ENCODE results near the gene FASN.

The FASN gene

GRCh38 chr17:82078433-82078832 is 19.6 kb downstream of the FASN start:
- in situ Hi-C loops (cut with HindIII; ENCODE audit: low sequenced_read_pairs), result no loop called here

- in situ Hi-C loops (cut with HindIII; ENCODE audit: low sequenced_read_pairs), result no loop called here
Measured at GRCh38 chr17:82077617-82078358, 20.2 kb downstream of the FASN start.

- in situ Hi-C loops (cut with HindIII; ENCODE audit: low sequenced_read_pairs), result no loop called here
Measured at GRCh38 chr17:82076785-82077591, 21.0 kb downstream of the FASN start.

GRCh38 chr17:82076018-82076784 is 21.8 kb downstream of the FASN start:
- in situ Hi-C loops (cut with HindIII; ENCODE audit: low sequenced_read_pairs), result no loop called here

- in situ Hi-C loops (cut with HindIII; ENCODE audit: low sequenced_read_pairs), result no loop called here
Measured at GRCh38 chr17:82073446-82073845, 24.6 kb downstream of the FASN start.

GRCh38 chr17:82072827-82073226 is 25.2 kb downstream of the FASN start:
- in situ Hi-C loops (cut with HindIII; ENCODE audit: low sequenced_read_pairs), result no loop called here

- in situ Hi-C loops (cut with HindIII; ENCODE audit: low sequenced_read_pairs), result no loop called here
Measured at GRCh38 chr17:82070611-82071010, 27.4 kb downstream of the FASN start.

- in situ Hi-C loops (cut with HindIII; ENCODE audit: low sequenced_read_pairs), result no loop called here
Measured at GRCh38 chr17:82065638-82066303, 32.3 kb downstream of the FASN start, which contains the start of gene DUS1L. Gene DUS1L, minus strand, starts transcription at chr17:82065804. Its CDS starts 745 bp downstream, at chr17:82065059.

- in situ Hi-C loops (cut with HindIII; ENCODE audit: low sequenced_read_pairs), result no loop called here
Measured at GRCh38 chr17:82065193-82065637, 32.8 kb downstream of the FASN start.

GRCh38 chr17:82064433-82065192 is 33.4 kb downstream of the FASN start:
- in situ Hi-C loops (cut with HindIII; ENCODE audit: low sequenced_read_pairs), result no loop called here

- in situ Hi-C loops (cut with HindIII; ENCODE audit: low sequenced_read_pairs), result no loop called here
Measured at GRCh38 chr17:82063424-82064415, 34.3 kb downstream of the FASN start.

GRCh38 chr17:82062984-82063368 is 35.1 kb downstream of the FASN start:
- in situ Hi-C loops (cut with HindIII; ENCODE audit: low sequenced_read_pairs), result no loop called here

GRCh38 chr17:82062076-82062983 is 35.7 kb downstream of the FASN start:
- in situ Hi-C loops (cut with HindIII; ENCODE audit: low sequenced_read_pairs), result no loop called here

GRCh38 chr17:82061047-82061925 is 36.8 kb downstream of the FASN start:
- in situ Hi-C loops (cut with HindIII; ENCODE audit: low sequenced_read_pairs), result no loop called here

- in situ Hi-C loops (cut with HindIII; ENCODE audit: low sequenced_read_pairs), result no loop called here
Measured at GRCh38 chr17:82060614-82061013, 37.4 kb downstream of the FASN start.

GRCh38 chr17:82060001-82060380 is 38.0 kb downstream of the FASN start:
- in situ Hi-C loops (cut with HindIII; ENCODE audit: low sequenced_read_pairs), result no loop called here
